WI38 (cell line): ENCODE measurements around the gene MYF6.

ENCODE experiments used
- H3K4me3 ChIP-seq: 2 replicates; pipeline ENCODE4 v1.5.1; 2011; ENCODE audit warnings: low read depth, mild to moderate bottlenecking, control low read depth, low read length
- TF ChIP-seq, protein P1 (sequence below): IDR thresholded peaks from 2 replicates; pipeline ENCODE4 v1.5.1; 2012; ENCODE audit warnings: low read depth, mild to moderate bottlenecking, control low read depth, low read length

Gene MYF6

DNA sequence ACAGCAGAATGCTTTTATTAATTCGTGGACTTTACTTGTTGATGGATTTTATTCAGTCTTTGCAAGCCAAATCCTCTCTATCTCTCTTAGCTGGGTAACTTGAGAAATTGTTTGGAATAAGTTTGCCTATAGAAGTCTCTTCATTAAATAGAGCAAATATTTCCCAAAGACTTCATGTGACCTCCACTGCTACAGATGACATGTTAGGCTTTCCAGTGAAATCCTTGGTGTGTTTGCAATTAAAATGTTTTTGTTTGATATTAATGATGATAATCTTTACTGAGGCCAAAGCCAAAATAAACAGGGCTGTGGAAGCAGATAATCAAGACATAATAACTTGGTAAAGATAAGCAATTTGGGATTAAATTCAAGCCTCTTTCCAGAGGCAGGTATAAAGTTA, 4.4 kb downstream of the MYF6 start:
- TF ChIP-seq, protein P1, sequence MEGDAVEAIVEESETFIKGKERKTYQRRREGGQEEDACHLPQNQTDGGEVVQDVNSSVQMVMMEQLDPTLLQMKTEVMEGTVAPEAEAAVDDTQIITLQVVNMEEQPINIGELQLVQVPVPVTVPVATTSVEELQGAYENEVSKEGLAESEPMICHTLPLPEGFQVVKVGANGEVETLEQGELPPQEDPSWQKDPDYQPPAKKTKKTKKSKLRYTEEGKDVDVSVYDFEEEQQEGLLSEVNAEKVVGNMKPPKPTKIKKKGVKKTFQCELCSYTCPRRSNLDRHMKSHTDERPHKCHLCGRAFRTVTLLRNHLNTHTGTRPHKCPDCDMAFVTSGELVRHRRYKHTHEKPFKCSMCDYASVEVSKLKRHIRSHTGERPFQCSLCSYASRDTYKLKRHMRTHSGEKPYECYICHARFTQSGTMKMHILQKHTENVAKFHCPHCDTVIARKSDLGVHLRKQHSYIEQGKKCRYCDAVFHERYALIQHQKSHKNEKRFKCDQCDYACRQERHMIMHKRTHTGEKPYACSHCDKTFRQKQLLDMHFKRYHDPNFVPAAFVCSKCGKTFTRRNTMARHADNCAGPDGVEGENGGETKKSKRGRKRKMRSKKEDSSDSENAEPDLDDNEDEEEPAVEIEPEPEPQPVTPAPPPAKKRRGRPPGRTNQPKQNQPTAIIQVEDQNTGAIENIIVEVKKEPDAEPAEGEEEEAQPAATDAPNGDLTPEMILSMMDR: no peak
- no peak overlapping the region for H3K4me3 ChIP-seq

DNA sequence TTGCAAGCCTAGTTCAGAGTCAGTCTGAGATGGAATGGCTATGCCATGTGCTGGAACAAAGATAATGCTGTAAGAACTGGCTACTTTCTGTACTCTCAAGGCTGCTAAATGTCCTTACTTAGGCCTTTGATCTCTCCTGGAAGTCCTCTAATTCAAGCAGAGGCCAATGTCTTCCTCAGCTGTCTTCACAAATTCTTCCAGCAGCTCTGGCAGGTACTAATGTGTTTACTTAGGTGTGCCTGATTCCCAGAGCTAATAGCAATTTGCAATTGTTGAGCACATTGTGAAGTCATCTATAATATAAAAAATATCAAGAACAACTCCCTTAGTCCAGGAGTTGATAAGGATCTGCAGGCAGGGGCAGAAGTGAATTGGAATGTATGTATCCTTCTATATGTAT, 5.4 kb downstream of the MYF6 start:
- H3K4me3 ChIP-seq: no peak overlapping the region
- TF ChIP-seq, protein P1: no peak

DNA sequence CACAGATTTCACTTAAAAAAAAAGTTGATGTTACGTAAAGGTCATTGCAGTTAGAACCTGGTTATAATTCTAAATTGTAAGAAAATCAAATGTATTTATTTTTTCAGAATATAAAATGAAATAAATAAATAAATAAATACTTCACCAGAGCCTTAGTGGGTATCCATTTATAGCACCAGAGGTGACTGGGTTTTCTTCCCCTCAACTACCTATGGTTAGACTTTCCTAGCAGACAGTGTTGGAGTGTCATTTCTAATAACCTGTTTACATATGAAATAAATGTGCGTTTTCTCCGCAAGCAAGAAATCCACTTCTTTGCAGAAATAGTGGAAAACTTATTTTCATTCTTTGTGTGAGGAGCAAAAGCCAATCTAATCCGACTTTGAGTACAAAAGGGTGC, 6.0 kb downstream of the MYF6 start:
- TF ChIP-seq, protein P1: no peak
- H3K4me3 ChIP-seq: no peak overlapping the region; the same call in 1 of the 2 replicates

DNA sequence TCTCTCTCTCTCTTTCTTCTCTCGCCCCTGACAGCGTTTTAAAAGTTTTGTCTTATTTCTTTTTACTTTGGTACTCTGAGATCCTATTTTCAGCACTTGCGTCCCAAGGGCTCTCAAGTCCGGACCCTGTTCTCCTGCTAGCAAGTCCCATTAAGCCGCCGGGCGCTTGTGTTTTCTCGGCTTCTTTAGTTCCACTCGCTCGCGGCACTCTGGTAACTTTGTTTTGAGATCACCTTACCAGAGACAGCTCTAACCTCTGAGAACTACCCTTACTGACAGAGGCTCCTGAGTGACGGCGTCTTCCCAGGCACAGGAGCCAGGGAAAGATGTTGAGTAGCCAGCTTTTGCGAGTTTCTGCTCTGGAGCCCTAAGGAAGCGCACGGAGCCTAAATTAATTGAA, 6.6 kb downstream of the MYF6 start:
- TF ChIP-seq, protein P1: no peak
- peak overlapping the region; percentile 47 for H3K4me3 ChIP-seq

DNA sequence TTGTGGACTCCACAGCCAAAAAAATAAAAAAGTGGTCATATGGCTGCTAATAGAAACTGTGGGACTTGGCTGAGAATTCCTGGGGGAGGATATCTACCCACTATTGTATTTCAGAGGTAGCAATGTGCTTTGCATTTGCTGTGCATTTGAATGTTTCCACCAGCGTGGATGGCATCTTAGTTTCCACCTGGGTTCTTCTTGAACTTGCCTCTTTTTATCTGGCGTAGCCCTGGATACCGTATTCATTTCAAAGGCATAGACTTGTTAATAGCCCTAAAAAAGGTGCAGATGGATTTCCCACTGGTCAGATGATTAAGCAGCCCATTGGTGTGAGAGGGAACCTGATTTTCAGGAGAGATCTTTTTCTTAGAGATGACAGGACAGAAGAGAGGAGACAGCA, 7.4 kb downstream of the MYF6 start:
- TF ChIP-seq, protein P1: no peak
- no peak overlapping the region for H3K4me3 ChIP-seq

DNA sequence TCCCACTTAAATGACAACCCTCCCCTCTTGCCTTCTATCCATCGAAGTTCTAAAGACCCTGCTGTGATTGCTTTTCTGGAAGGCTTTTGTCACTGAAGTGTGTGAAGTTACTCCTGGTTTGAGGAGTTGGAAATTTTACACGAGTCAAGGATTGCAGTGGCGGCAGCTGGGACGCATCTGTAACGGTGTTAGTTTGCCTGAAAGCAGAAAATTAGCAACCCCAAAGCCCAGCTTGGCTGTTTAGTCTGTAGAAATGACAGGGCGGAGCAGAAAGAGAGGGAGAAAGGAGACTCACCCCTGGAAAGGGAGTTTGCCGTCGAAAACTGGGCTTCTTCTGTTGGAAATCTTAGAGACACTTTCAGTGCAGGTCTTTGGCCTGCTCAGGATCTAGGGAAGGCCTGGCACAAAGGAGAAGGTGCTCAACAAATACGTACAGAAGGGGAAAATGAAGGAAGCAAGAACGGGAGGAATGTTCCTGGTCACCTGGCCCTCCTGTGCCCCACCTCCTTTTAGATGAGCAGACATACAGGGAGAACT, 8.3 kb downstream of the MYF6 start:
- no peak overlapping the region for H3K4me3 ChIP-seq
- TF ChIP-seq, protein P1: no peak

DNA sequence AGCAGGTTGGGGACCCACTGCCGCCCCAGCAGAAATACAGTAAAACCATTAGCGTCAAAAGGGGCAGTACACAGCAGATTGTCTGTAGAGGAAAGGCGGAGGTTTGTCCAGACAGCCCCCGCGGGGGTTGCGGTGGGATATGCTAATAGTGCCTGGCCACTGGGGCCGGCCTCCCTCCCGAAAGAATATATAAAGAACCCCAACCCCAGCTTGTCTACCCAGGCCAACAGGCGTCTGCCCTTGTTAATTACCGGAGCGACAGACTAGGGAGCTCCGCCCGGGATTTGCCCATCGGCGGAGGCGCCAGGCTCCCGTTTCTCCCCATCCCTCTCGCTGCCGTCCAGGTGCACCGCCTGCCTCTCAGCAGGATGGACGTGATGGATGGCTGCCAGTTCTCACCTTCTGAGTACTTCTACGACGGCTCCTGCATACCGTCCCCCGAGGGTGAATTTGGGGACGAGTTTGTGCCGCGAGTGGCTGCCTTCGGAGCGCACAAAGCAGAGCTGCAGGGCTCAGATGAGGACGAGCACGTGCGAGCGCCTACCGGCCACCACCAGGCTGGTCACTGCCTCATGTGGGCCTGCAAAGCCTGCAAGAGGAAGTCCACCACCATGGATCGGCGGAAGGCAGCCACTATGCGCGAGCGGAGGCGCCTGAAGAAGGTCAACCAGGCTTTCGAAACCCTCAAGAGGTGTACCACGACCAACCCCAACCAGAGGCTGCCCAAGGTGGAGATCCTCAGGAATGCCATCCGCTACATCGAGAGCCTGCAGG, 9.4 kb downstream of the MYF6 start, which contains the start of gene MYF5:
Gene MYF5, plus strand, starts transcription at position 217 of the 774 bp plus-strand sequence. Its CDS starts 152 bp downstream, at position 369.
- TF ChIP-seq, protein P1: no peak
- no peak within 1 kb of the TSS for H3K4me3 ChIP-seq
